HG03558 (cell line): ENCODE results near the gene CHST1.

Experiments used
- ATAC-seq: cut with Tn5 transposase; IDR thresholded peaks from one replicate; pipeline ENCODE4 v1.9.1; 2021; ENCODE audit warnings: moderate number of reproducible peaks; ENCODE audit not compliant: unreplicated experiment; ENCODE audit errors: extremely low read depth

Gene CHST1

GRCh38 chr11:45665206-45665932, at the start of gene CHST1:
CHST1 (minus strand) TSS chr11:45665622; CDS start chr11:45650923, 14,699 bp downstream.
- no peak for ATAC-seq

- no peak for ATAC-seq
These were observed 48.2 kb upstream of the CHST1 start for GRCh38 chr11:45713573-45713972.

GRCh38 chr11:45710561-45710960, 45.1 kb upstream of the CHST1 start:
- no peak for ATAC-seq

- ATAC-seq = no peak
These were observed 43.7 kb upstream of the CHST1 start for GRCh38 chr11:45708887-45709663.

- ATAC-seq = no peak
These were observed 39.2 kb upstream of the CHST1 start for GRCh38 chr11:45704635-45705034.

- ATAC-seq = no peak
These were observed 38.7 kb upstream of the CHST1 start for GRCh38 chr11:45704133-45704532.

- no peak for ATAC-seq
These were observed 37.1 kb upstream of the CHST1 start for GRCh38 chr11:45702511-45702910.

GRCh38 chr11:45698777-45699497, 33.5 kb upstream of the CHST1 start:
- no peak for ATAC-seq

GRCh38 chr11:45692808-45693453, 27.5 kb upstream of the CHST1 start:
- ATAC-seq = no peak

GRCh38 chr11:45688472-45689033, 23.1 kb upstream of the CHST1 start:
- no peak for ATAC-seq

- no peak for ATAC-seq
These were observed 22.4 kb upstream of the CHST1 start for GRCh38 chr11:45687836-45688235.

GRCh38 chr11:45685964-45686537, 20.6 kb upstream of the CHST1 start:
- ATAC-seq = no peak

- ATAC-seq = no peak
These were observed 19.0 kb upstream of the CHST1 start for GRCh38 chr11:45684440-45684839.

GRCh38 chr11:45683271-45684058, 18.0 kb upstream of the CHST1 start:
- no peak for ATAC-seq

GRCh38 chr11:45679806-45680205, 14.4 kb upstream of the CHST1 start:
- no peak for ATAC-seq

GRCh38 chr11:45678976-45679375, 13.6 kb upstream of the CHST1 start:
- ATAC-seq = no peak

- ATAC-seq = no peak
These were observed 12.5 kb upstream of the CHST1 start for GRCh38 chr11:45677770-45678512.

GRCh38 chr11:45676522-45677095, 11.2 kb upstream of the CHST1 start:
- peak; percentile 82 for ATAC-seq
